HG02840 (cell line): ENCODE data around the gene BLM.

Experiments
- ATAC-seq: cut with Tn5 transposase; IDR thresholded peaks from one replicate; pipeline ENCODE4 v1.9.1; 2021; ENCODE audit warnings: mild to moderate bottlenecking, moderate library complexity, moderate number of reproducible peaks; ENCODE audit not compliant: unreplicated experiment, low FRiP score

The BLM gene

DNA sequence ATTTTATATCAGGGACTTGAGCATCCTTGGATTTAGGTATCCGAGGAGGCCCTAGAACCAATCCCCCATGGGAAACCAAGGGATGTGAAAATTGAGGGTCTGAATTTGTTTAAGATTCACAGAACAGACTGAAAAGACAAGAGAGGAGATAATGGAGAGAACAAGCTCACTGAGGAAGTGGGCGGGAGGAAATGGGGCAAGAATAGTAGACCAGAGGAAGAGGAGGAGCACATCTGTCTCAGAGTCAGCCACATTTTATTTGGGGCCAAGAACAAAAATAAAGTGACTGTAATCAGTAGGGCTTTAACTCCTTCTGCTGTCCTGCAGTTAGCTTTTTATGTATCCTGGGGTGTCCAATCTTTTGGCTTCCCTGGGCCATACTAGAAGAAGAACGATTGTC, 63.8 kb downstream of the BLM start:
- no peak for ATAC-seq

DNA sequence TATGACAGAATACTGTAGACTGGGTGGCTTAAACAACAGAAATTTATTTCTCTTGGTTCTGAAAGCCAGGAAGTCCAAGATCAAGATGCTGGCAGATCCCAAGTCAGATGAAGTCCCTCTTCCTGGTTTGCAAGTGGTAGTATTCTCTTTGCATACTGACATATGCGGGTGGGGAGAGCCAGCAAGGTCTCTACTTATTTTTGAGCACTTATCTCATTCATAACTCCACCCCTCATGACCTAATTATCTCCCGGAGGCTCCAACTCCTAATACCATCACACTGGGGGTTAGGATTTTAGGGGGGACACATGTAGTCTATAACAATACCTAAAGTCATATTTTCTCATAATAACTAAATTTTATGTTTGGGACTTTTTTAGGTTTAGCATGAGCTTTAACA, 65.3 kb downstream of the BLM start:
- no peak for ATAC-seq

DNA sequence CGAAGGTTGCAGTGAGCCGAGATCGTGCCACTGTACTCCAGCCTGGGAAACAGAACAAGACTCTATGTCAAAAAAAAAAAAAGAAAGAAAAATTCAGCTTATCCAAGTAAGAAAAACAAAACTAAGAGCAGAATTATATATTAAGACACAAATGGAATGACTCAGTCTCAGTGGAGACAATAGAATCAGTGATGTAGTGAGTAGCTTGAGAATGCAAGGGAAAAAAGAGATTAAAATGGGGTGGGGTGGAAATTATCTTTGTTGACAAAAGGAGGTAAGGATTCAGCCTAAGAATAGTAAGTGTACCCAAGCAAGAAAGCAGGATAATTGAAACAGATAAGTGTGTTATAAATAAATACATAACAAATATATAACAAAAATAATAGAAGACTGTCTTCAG, 70.7 kb downstream of the BLM start:
- no peak for ATAC-seq

DNA sequence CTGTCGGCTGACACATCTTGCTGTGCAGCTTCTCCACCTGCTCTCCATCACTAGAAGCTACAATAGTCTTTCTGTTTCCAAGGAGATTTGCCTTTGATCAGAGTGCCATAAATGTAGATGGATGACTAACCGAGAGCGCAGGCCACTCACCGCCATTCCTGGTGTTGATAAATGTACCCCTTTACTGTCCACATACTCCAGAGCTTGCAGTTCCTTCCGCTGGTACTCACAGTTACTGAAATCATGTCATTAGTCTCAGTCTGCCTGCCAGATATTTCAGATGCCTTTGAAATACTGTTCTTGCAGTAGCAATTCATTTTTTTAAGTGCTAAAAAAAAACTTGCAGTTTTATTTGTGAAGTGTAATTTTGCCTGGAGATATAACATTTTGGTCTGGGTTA, 72.3 kb downstream of the BLM start:
- ATAC-seq: no peak

DNA sequence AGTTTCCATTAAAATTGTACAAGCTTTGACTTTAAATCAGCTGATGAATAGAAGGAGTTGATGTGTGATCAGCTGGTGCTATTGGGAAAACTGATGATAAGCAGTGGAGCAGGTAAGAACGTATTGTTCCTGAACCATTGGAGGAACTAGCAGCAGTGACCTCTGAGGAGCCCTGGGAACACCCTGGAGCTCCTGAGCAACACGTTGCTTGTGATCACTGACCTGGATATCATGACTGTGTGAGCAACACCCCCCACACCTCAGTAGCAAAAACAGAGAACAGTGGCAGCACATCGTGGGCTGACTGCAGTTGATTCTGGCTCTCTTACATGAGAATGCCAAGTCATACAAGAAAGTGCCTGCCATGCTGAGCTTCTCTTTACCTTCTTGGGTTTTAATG, 72.9 kb downstream of the BLM start:
- no peak for ATAC-seq

DNA sequence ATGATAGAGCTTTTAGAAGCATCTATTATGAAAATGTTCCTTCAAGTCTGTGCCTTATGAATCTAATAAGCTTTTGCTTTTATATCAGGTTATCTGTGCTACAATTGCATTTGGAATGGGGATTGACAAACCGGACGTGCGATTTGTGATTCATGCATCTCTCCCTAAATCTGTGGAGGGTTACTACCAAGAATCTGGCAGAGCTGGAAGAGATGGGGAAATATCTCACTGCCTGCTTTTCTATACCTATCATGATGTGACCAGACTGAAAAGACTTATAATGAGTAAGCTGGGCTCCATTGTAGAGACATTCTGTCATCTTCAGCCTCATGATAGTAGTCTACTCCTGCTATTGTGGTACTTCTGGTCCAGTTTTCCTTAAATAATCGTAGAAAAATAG, 73.4 kb downstream of the BLM start:
- ATAC-seq: no peak

DNA sequence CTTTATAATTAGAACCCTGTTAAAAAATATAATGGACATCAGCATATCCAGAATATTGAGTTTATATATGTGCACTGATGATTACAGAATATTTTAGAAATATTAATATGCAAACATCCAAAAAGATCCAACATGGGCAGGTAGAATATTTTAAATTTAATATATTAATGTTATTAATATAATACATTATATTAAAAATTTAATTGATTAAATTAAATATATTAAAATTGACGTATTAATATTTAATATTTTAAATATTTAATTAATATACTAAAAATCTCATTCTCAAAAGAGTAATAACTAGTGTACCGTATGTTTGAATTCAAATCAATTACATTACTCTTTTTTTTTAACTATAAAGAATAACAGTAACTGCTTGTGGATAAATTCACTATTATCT, 77.4 kb downstream of the BLM start:
- no peak for ATAC-seq

DNA sequence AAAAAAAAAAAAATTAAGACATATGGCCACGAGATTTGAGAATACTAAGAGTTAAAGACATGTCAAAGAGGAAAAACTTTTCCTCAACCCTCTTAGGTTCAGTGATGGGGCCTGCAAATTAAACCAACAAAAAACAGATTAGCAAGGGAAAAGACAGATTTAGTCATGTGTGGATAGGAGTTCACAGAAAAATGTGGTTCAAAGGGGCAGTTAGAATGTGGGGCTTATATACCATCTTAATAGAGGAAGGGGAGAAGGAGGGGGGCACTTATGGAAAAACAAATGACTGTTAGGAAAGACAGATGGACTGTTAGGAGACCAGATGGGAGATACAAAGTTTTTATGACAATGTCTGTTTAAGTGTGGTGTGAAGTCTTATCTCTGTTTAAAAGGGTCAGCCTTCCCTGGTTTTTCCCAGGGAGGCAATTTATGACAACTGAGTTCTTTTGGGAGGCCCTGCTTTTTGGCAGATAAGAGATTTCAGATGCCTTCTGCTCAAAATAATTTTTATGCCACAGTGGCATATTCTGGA, 82.6 kb downstream of the BLM start:
- no peak for ATAC-seq

DNA sequence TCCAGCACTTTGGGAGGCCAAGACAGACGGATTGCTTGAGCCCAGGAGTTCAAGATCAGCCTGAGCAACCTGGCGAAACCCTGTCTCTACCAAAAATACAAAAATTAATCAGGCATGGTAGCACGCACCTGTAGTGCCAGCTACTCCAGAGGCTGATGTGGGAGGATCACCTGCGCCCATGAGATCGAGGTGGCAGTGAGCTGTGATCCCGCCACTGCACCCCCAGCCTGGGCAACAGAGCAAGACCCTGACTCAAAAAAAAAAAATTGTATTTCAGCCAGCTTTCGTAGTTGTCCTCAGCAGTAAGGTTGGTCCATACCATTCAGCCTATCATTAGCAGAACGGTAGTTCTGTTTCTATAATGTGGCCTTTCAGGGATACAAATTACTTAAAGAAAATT, 84.7 kb downstream of the BLM start:
- ATAC-seq: no peak

DNA sequence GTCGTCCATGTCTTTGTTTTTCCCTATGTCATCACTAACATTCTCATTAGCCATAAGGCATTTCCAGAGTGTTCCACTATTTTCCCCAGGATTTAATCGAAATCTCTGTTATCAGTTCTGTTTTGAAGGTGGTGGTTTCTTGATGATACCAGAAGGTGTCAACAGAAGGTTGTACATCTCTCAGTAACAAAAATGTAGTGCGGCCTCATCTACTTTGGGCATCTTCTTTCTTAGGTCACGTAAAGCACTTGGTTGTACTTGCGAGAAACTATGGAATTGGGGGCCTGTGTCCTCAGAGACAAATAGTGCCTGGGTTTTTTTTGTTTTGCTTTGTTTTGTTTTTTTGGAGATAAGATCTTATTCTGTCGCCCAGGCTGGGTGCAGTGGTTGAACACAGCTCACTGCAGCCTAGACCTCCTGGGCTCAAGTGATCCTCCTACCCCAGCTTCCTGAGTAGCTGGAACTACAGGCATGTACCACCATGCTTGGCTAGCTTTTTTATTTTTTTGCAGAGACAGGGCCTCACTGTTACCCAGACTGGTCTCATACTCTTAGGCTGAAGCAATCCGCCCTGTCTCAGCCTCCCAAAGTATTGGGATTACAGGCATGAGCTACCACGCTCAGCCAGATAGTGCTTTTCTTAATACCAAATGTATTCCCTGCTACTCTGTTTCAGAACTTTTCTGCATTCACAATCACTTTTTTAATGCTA, 90.1 kb downstream of the BLM start:
- ATAC-seq: no peak

DNA sequence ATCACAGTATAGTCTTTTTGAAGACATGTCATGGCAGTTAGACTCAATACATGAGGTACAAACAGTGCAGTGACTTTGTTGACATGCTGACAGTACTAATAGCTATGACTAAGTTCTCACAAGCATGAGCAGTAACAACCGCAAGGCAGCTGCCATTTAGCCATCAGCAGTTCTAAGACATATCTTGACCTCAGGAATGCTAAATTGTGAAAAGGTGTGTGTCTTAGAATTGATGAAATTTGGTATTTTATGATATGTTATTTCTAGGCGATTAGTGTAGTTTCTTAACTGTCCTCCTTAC, 90.6 kb downstream of the BLM start:
- no peak for ATAC-seq

DNA sequence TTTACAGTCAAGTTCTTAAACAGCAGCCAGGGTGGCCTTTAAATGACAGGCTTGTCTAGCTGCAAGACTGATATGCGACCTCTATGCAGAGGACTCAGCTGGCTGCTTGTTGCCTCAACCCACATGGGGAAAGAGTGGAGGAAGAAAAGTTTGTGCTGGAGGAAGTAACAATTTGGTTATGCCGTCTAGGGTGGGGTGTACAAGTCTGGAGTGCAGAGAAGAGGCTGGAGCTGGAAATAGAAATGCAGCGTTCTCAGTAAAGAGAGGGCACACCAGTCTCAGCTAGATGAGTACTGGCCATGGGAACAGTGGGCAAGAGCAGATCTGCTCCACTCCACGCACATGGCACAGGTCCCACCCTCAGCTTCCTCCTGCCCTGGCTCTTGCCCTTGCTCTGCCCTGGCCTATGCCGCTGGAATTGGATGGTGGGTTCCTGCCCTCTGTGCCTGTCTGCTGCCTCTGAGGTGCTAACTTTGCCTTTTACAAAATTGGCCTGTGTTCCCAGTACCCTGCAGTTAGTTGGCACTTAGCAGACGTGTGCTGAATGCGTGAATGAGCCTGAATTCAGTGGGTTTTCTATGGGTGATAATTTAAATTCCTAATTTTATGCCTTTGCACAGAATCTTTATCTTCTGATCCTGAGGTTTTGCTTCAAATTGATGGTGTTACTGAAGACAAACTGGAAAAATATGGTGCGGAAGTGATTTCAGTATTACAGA, 91.5 kb downstream of the BLM start:
- ATAC-seq: no peak

DNA sequence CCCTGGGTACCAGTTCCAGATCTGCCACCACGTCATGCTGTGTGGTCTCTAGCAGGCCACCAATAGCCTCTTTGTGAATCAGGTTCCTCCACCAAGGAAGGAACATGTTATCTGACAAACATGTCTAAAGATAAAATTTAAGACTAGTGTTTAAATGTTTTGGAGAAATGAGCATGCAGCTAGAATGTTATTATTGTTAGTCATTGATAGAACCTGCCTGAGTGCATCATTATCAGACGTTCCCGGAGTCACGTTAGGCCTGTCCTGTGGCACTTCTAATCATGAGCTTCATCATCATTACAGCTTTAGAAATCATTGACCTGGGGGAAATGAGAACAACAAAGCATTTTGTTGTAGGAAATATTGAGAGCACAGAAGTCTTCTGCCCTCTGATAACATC, 92.4 kb downstream of the BLM start:
- no peak for ATAC-seq

DNA sequence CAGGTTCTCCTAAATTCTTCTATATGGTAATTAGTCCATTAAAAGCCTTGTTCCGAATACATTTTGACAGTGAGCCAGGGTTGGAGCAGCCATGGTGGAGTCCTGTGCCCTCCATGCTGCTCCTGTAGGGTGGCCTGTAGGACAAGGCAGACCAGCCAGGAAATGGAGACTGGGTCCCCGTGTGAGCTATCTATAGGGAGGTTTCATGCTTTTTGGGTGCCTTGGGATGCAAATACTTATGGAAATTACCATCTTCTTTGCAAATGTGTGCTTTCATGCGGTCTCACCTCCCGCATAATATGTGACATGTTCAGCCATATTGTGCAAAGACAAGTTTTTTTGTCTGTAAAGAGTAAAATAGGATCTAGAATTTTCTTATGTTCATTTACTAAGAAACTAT, 93.2 kb downstream of the BLM start:
- ATAC-seq: no peak

DNA sequence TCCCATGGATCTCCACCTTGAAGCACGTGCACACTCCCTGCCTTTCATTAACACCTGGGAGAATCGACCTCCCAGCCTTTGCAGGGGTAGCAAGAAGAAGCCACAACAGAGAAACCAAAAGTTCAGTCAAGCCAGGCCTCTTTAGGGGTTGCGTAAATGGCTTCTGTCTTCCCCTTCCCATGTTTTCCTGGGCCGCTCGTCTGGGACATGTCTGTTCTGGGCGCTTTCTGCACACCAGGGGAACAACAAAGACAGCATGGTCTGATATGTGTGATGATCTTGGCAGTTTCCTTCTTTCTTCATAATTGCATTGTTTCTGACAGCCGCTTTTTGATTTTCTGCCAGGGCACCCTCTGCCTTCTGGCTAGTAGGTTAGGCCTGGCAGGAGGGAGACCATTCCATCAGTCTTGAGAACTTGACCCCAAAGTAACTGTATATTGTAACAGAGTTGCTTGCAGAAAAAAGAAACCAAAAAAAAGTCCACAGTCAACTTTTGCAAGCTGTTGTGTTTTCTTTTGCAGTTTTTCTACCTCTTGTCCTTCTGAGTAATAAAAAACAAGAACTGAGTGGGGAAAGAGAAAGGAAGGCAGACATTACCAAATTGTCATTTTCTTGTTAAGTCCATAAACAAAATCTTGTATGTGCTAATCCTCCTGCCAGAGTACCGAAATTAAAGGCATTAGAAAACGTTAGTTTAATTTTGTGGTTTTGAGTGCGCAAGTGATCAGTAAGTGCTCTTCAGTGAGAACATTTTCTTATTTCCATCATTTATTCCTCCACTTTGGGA, 95.2 kb downstream of the BLM start:
- ATAC-seq: no peak

DNA sequence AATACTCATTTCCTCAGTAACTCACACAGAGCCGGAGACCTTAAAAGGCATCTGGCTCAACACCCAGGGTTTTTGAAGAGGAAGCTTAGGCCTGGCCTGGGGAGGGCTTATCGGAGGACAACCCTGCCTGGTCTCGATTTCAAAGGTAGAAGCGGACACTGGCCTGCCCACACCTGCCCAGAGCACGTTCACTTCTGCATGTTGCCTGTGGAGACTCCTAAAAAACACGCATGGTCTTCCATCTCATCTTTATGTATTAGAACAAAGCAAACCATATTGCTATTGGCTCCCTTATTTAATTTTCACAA, 95.8 kb downstream of the BLM start:
- ATAC-seq: no peak

DNA sequence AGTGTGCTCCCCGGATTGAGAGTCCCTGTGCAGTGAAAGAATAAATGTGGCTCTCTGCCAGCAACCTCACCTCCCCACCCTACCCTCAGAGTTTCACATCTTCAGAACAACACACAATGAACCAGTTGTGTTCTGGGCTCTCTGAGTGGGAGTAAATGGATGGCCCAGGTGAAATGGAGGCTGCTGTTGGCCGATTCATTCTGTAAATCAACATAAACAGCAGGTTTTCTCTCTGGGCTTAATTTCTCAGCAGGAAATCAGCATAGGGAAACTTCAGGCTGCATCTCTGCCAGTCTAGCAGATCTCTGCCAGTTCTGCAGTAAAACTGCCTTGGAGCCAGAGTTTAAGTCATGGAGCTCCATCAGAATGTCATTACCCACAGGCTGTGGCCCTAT, 96.6 kb downstream of the BLM start:
- no peak for ATAC-seq

DNA sequence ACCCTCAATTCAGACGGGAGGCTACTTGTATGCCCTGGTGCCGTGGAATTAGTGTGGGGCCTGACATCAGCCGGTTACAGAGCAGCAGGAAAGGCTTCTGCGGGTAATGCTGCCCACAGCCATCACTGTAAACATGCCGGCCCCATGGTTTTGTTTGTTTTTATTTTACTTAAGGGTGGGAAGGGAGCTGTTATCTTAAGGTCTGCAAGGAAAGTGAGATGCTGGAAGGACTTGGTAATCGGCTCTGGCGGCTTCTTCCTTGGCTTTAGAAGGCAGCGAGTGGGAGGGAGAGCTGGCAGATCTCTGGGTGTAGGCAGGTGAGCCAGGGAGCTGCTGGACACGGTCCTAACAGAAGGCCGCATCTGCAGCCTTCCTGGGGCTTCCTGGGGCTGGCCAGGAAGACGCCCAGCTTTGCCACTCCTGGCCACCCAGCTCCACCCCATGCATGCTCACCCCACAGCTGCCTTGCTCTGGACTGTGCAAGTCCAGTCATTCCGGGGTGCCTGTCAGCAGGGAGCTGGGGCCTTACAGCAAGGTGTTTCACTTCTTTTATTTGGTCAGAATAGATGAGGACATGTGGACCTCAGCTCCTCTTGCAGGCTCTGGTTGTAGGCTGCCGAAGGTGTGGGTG, 97.2 kb downstream of the BLM start:
- no peak for ATAC-seq

DNA sequence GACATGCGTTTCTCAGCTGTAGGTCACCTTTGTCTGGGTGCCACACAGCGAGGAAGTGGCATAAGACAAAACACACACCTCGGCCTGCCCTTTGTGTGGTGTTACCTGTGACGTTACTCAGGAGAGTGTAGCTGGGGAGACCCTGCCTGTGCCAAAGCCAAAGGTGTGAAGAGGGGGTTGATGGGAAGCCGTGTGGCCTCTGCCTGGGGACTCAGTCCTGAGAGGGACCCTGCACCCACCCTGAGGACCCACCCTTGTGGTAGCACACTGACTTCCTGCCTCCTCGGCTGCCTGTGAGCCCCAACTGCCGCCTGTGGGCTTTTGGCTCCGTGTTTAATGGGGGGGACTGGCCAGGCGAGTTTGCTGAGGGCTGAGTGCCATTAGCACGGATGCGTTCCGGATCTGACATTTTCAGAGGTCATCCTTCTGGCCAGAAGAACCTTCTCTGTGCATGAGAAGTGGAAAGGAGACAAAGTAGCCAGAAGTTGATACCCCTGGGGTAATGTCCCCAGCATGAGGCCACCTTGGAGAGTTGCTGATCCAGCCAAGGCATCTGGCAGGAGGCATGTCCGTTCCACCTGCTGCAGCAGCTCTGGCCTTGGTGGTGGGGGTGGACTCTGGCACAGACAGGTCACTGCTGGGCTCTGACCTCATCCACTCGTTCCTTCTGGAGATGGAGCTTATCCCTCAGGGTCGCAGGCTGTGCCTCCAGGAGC, 99.4 kb downstream of the BLM start:
- ATAC-seq: no peak

DNA sequence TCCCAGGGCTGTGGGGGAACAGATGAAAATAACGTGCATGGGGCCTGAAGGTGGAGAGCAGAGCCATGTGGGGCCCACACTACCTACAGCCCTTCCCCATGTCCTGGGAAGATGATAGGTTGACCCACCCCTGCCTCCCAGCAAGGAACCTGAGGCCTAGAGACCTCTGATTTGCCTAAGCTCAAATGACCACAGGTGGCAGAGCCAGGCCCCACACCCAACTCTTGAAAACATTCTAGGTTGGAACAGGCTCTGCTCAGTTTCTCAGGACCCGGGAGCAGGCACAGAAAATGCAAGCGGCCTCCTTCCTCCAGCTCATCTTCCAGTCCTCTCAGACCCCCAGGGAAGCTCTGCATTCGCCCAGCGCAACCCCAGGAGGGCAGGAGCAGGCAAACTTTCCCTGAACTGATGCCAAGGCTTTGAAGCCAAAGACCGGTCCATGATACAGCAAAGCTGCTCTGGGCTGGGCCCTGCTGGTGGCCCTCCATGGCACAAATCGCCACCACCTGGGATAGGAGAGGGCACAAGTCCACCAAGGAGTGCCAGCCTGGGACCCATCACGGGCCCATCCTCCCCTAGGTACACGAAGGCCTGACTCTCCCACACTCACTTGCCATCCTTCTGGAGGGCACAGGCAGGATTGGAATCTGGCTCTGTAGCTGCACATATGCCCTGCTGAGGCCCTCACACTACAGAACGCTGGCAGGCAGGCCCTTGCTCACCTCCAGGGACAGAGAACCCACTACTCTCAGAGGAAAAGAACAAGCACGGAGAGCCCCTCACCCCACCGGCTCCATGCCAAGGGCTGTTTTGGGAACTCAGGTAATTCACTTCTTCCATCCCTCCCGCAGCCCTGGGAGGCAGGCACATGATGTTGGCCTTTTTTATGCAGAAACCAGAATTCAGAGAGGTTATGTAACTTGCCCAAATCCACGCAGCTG, 100.2 kb downstream of the BLM start:
- ATAC-seq: no peak
